Midbrain (tissue), 1 donor: Measurements from ENCODE around the gene FCMR.

ENCODE experiments used
- DNase-seq: peaks from one replicate; lab custom pipeline; 2025; lab: John Stamatoyannopoulos, UW

Gene FCMR

GRCh38 chr1:206921772-206922265 lies at the start of gene FCMR:
TSS of gene FCMR (minus strand) at chr1:206921941. CDS start at chr1:206921854, 87 bp downstream.
- peak; percentile 15 for DNase-seq

- DNase-seq, result no peak
These were observed 49.4 kb upstream of the FCMR start for GRCh38 chr1:206971029-206971655.

- DNase-seq, result no peak
These were observed 48.7 kb upstream of the FCMR start, which contains the start of gene FCAMR for GRCh38 chr1:206970446-206970845. TSS of gene FCAMR (minus strand) at chr1:206970460. CDS start at chr1:206970125, 335 bp downstream.

GRCh38 chr1:206969090-206969489 lies 47.3 kb upstream of the FCMR start:
- DNase-seq, result no peak

GRCh38 chr1:206967096-206967849 lies 45.5 kb upstream of the FCMR start:
- DNase-seq, result peak; percentile 12

- DNase-seq, result no peak
These were observed 44.0 kb upstream of the FCMR start for GRCh38 chr1:206965781-206966180.

GRCh38 chr1:206963740-206964139 lies 42.0 kb upstream of the FCMR start:
- DNase-seq, result no peak

GRCh38 chr1:206963119-206963712 lies 41.5 kb upstream of the FCMR start:
- DNase-seq, result no peak

- DNase-seq, result no peak
These were observed 40.5 kb upstream of the FCMR start for GRCh38 chr1:206962272-206962671.

- no peak for DNase-seq
These were observed 39.9 kb upstream of the FCMR start for GRCh38 chr1:206961668-206962067.

- DNase-seq, result no peak
These were observed 39.1 kb upstream of the FCMR start for GRCh38 chr1:206960676-206961386.

GRCh38 chr1:206958144-206958543 lies 36.4 kb upstream of the FCMR start:
- no peak for DNase-seq

GRCh38 chr1:206957639-206958038 lies 35.9 kb upstream of the FCMR start:
- no peak for DNase-seq

- no peak for DNase-seq
These were observed 34.0 kb upstream of the FCMR start for GRCh38 chr1:206955476-206956451.

GRCh38 chr1:206954459-206955342 lies 33.0 kb upstream of the FCMR start:
- DNase-seq, result no peak

GRCh38 chr1:206953626-206954025 lies 31.9 kb upstream of the FCMR start:
- no peak for DNase-seq

GRCh38 chr1:206953126-206953525 lies 31.4 kb upstream of the FCMR start:
- DNase-seq, result no peak

GRCh38 chr1:206952171-206952570 lies 30.4 kb upstream of the FCMR start:
- DNase-seq, result no peak

GRCh38 chr1:206951318-206952100 lies 29.8 kb upstream of the FCMR start:
- no peak for DNase-seq
